Transverse colon (tissue), 4 donors: ENCODE results near the gene CACNA2D4. TPM values are rescaled to one million over a fixed set of nuclear protein-coding genes. Genes with fewer than 3 reads are reported as not detected.

ENCODE experiments used
- DNase-seq: peaks from one replicate; pipeline ENCODE4 v3.0.0-alpha.2; 2019
- H3K27ac ChIP-seq, 4 donors: fragments of 200-600 bp; sonication (generic); 2 replicates each; pipeline ENCODE4 v1.5.1; 2016 to 2018; ENCODE audit warnings: inconsistent platforms in 4 of 4
- H3K27me3 ChIP-seq: fragments of 200-600 bp; sonication (generic); 2 replicates; pipeline ENCODE4 v1.5.1; 2017; ENCODE audit warnings: inconsistent platforms
- H3K36me3 ChIP-seq, 4 donors: fragments of 200-600 bp; sonication (generic); 2 replicates each; pipeline ENCODE4 v1.5.1; 2017 to 2019; ENCODE audit warnings: inconsistent platforms in 4 of 4
- H3K4me1 ChIP-seq, 4 donors: fragments of 200-600 bp; sonication (generic); 2 replicates each; pipeline ENCODE4 v1.5.1; 2017 to 2020; ENCODE audit warnings: inconsistent platforms in 4 of 4
- H3K4me3 ChIP-seq, 4 donors: fragments of 200-600 bp; sonication (generic); 1 replicate in 1 of 4; 2 replicates in 3 of 4; pipeline versions ENCODE4 v1.5.1 to v1.6.1; 2017 to 2019; ENCODE audit warnings: inconsistent platforms in 4 of 4
- H3K9me3 ChIP-seq, 2 donors: fragments of 200-600 bp; sonication (generic); 2 replicates each; pipeline ENCODE4 v1.5.1; 2017 to 2019; ENCODE audit warnings: inconsistent platforms in 2 of 2
- EP300 ChIP-seq: sonication (generic); formaldehyde crosslinking; IDR thresholded peaks from one replicate; pipeline ENCODE4 v1.6.1; 2017; ENCODE audit warnings: antibody characterized with exemption, low read depth
- POLR2A ChIP-seq: fragments of 450-650 bp; IDR thresholded peaks from one replicate; pipeline ENCODE4 v1.6.1; 2016; ENCODE audit warnings: antibody characterized with exemption, mild to moderate bottlenecking, moderate library complexity
- POLR2AphosphoS5 ChIP-seq, 3 donors: sonication (generic); formaldehyde crosslinking; IDR thresholded peaks; one replicate each; pipeline ENCODE4 v1.6.1; 2016; ENCODE audit warnings: antibody characterized with exemption in 3 of 3
- WGBS, 2 donors: methylation state at CpG; one replicate each; pipeline ENCODE4 v1.1.5; 2018; ENCODE audit warnings: low coverage in 1 of 2; 5-methylcytosine and 5-hydroxymethylcytosine counted together
- in situ Hi-C, 4 donors: fragments of 200-750 bp; cut with MboI; loops; one replicate each; pipeline versions ENCODE4 v1.15.0 to v1.15.1; 2017; ENCODE audit warnings: low sequenced_read_pairs in 3 of 4, low pct_ligation_motif_present in 1 of 4, low pct_unique_long_range_greater_than_20kb in 1 of 4
- intact Hi-C: fragments of 100-400 bp; cut with DNase I; formaldehyde crosslinking; loops from one replicate; pipeline ENCODE4 v1.15.1; 2023; ENCODE audit warnings: low total_unique reads
- total RNA-seq, 4 donors: library from RNA; depleted of rRNA; stranded (reverse); fragments of >200 nt; gene quantifications; one replicate each; pipeline ENCODE4 v1.1.0, GENCODE V29; 2016
- TF ChIP-seq, protein P1 (sequence below), 5 experiments: fragments of 200-600 bp in 3 of 5; fragments of 450-650 bp in 2 of 5; sonication (generic) in 3 of 5; IDR thresholded peaks; 1 replicate in 2 of 5; 2 replicates in 3 of 5; pipeline ENCODE4 v1.5.1; 2016 to 2017; ENCODE audit warnings: antibody characterized with exemption in 5 of 5, inconsistent platforms in 3 of 5, mild to moderate bottlenecking in 2 of 5, moderate library complexity in 1 of 5

The CACNA2D4 gene
- total RNA-seq, 4 donors from 2014 or later, result 6.5 to 22.8 (median 7.2) TPM; not detected in 1

DNA sequence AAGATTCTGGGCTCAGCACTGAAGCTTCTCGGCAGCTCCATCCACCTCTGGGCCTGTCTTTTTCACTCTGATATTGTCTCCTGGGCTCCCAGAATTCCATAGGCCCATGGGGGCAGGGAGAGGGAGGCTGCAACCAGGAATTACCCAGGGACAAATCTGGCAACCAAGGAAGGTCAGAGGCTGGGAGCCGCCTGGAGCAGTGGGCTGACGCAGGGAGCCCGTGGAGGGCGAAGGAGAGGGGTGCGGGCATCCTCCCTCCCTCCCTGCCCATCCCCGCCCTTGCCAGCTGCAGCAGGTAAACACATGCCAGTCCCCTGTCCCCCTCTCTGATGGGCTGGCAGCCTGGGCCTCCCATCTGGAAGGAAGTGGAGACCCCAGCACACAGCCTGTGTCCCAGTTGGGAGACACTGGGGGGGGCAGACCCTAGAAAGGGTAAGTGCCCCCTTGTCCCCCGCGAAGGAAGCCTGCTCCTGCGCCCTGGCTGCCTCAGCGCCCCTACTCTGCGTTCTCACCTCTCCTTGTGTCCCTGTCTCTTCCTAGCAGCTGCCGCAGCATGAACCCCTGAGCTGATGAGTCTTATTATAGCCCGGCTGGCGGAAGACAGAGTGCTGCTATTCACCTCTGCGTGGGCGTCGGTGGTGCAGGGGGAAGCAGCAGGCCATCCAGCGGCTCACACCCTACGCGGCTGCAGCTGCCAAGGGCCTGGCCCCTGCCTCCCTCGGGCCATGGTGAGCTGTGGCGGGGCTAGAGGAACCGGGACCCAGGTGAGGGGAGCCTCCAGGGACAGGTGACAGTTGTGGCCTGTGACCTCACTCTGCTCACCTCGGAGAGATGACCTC, 91.4 kb downstream of the CACNA2D4 start:
- DNase-seq, result no peak
- H3K36me3 ChIP-seq, result no peaks in the 10 kb centered on the region
- in situ Hi-C loops, result no loop called here
- H3K9me3 ChIP-seq, result no peaks in the 10 kb centered on the region
- no peaks in the 10 kb centered on the region for H3K4me1 ChIP-seq
- H3K4me3 ChIP-seq, result no peak overlapping the region
- 51 to 74% methylated on average over 5 to 25 of the region's 25 CpGs for WGBS, 2 donors
- intact Hi-C loops, result no loop called here
- TF ChIP-seq, protein P1, sequence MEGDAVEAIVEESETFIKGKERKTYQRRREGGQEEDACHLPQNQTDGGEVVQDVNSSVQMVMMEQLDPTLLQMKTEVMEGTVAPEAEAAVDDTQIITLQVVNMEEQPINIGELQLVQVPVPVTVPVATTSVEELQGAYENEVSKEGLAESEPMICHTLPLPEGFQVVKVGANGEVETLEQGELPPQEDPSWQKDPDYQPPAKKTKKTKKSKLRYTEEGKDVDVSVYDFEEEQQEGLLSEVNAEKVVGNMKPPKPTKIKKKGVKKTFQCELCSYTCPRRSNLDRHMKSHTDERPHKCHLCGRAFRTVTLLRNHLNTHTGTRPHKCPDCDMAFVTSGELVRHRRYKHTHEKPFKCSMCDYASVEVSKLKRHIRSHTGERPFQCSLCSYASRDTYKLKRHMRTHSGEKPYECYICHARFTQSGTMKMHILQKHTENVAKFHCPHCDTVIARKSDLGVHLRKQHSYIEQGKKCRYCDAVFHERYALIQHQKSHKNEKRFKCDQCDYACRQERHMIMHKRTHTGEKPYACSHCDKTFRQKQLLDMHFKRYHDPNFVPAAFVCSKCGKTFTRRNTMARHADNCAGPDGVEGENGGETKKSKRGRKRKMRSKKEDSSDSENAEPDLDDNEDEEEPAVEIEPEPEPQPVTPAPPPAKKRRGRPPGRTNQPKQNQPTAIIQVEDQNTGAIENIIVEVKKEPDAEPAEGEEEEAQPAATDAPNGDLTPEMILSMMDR (IDR thresholded peaks at IDR 0.05), result no peak
- no peak for TF ChIP-seq POLR2A
- TF ChIP-seq EP300, result no peak
- TF ChIP-seq POLR2AphosphoS5 (IDR thresholded peaks at IDR 0.05), result no peak
- H3K27me3 ChIP-seq, result peaks cover 54% of the 10 kb centered on the region
- H3K27ac ChIP-seq, result no peak overlapping the region

DNA sequence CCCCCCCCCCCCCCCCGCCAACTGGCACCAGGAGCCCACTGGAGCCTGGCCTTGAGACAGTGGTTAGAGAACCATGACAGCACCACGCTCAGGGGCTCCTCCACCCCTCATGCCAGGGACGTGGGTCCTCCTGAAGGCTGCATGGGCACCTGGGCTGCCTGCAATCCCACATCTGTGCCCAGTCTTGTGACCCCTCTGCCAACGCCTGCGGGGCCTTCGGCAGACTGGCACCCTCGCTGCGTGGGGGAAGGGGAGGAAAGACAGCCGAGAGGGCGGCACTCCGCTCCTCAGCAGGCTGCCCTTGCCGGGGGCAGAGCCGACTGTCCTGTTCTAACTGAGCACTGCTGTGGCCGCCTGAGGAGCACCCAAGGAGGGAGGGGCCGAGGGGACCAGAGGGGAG, 92.1 kb downstream of the CACNA2D4 start:
- H3K27me3 ChIP-seq, result peaks cover 54% of the 10 kb centered on the region
- in situ Hi-C loops, result no loop called here

DNA sequence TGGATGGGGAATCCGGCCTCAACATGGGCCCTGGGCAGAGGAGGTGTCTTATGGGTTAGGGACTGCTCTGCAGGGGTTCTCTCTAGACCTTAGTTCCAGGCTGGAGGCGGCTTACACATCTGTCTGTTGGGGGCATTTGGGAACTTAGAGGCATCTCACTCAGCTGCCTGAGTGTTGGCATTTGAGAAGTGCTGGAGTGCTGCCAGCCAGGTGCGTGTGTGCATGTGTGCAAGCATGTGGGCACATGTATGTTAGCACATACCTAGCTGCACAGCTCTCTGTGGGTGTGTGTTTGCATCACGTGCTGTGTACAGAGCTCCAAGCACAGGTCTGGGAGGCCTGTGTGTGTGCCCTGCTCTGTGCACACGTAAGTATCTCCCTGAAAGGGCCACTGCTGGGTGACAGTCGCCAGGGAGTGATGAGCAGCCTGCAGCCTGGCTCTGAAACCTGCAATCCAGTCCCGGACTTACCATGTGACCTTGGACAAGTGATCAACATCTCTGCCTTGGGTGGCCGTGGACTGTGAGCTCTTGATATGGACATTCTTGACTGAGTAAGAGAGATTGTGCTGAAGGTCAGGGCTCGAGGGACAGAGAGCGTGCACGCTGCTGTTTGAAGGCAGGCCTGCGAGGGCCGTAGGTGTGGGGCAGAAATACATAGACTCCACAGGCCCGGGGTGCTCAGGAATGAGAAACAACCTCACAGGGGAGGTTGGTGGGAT, 92.9 kb downstream of the CACNA2D4 start:
- 67 to 74% methylated on average over 5 to 14 of the region's 14 CpGs for WGBS, 2 donors
- no peak overlapping the region for H3K4me3 ChIP-seq

More for the DNA sequence above, 92.1 kb downstream of the CACNA2D4 start:
- DNase-seq, result no peak
- Histone ChIP-seq H3K4me1 (no peaks in the 10 kb centered on the region), H3K27ac (no peak overlapping the region), H3K9me3 (no peaks in the 10 kb centered on the region), H3K4me3 (no peak overlapping the region), H3K36me3 (no peaks in the 10 kb centered on the region)
- no peak for TF ChIP-seq POLR2AphosphoS5 (IDR thresholded peaks at IDR 0.05)
- TF ChIP-seq, protein P1 (IDR thresholded peaks at IDR 0.05), result no peak
- no peak for TF ChIP-seq POLR2A
- no peak for TF ChIP-seq EP300
- WGBS, 2 donors, result 70% methylated on average over 15 of the region's 15 CpGs; no CpG with 5 or more reads in 1 of the 2 donors
- intact Hi-C loops, result no loop called here

DNA sequence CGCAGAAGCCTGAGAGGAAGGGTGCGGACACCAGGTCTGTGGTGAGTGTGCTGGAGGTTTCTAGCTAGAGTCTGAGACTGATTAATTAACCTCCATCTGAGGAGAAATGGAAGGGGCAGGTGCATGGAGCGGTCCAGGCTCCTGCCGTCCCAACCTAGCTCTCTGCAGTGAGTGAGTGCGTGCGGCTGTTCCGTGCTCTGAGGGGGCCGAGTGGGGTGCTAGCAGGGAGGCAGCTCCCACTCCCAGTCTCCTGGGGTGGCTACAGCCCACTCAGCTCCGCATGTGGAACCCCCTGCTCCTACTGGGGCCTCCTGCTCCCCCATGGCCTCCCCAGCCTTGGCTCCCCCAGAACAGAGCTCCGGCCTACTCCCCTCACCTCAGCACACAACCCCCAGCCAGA, 95.2 kb downstream of the CACNA2D4 start:
- Histone ChIP-seq H3K4me3 (no peak overlapping the region), H3K4me1 (no peaks in the 10 kb centered on the region), H3K36me3 (no peaks in the 10 kb centered on the region), H3K9me3 (no peaks in the 10 kb centered on the region), H3K27ac (no peak overlapping the region), H3K27me3 (peaks cover 57% of the 10 kb centered on the region)
- WGBS, 2 donors, result 93 to 100% methylated on average over 1 to 10 of the region's 10 CpGs
- in situ Hi-C loops, result loop anchor here in 2 of 4 donors (25.0 kb wide), 1 partner anchor 214 kb away; no protein-coding TSS in a partner anchor
- intact Hi-C loops, result no loop called here
- TF ChIP-seq, protein P1 (IDR thresholded peaks at IDR 0.05), result no peak
- TF ChIP-seq POLR2AphosphoS5 (IDR thresholded peaks at IDR 0.05) (no peak), POLR2A (no peak), EP300 (no peak)
- DNase-seq, result no peak

More for the DNA sequence above, 92.9 kb downstream of the CACNA2D4 start:
- intact Hi-C loops (no loop called here), in situ Hi-C loops (no loop called here)
- no peaks in the 10 kb centered on the region for H3K4me1 ChIP-seq
- TF ChIP-seq POLR2A, result no peak
- no peak for TF ChIP-seq EP300
- TF ChIP-seq, protein P1 (IDR thresholded peaks at IDR 0.05), result no peak
- no peak for TF ChIP-seq POLR2AphosphoS5 (IDR thresholded peaks at IDR 0.05)
- no peak overlapping the region for H3K27ac ChIP-seq
- H3K9me3 ChIP-seq, result no peaks in the 10 kb centered on the region
- H3K36me3 ChIP-seq, result no peaks in the 10 kb centered on the region
- DNase-seq, result no peak
- H3K27me3 ChIP-seq, result peaks cover 54% of the 10 kb centered on the region
